ENCODE results near the gene ZNF174.

Gene ZNF174

GRCh38 chr16:3400779-3401688 is at the start of gene ZNF174, which contains the start of gene ZSCAN32:
Gene ZNF174 (plus strand): TSS chr16:3401215. CDS start chr16:3402005, 790 bp downstream.
Gene ZSCAN32 (minus strand): TSS chr16:3401004. CDS start chr16:3397557, 3,447 bp downstream.
- DNase-seq (ENCODE audit: low read depth): peak; percentile 98
- H3K4me3 ChIP-seq (ENCODE audit: low read length): peak within 1 kb of the TSS; percentile 92

DNA sequence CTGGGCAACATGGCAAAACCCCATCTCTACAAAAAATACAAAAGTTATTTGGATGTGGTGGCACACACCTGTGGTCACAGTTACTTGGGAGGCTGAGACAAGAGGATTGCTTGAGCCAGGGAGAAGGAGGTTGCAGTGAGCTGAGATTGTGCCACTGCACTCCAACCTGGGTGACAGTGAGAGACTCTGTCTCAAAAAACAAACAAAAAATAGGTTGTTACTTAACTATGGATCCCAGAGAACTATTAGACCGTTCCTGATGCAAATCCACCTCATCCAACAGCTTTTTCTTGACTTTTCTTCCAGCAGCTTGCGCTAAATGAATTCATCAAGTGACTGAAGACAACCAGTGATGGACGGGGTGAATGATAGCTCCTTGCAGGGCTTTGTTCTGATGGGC is 45.4 kb upstream of the ZNF174 start, which contains the start of gene OR2C1:
TSS of gene OR2C1 (plus strand) at position 301 of the 400 bp plus-strand sequence. CDS start at position 353, 52 bp downstream.
- DNase-seq (ENCODE audit: low read depth): no peak
- no peak for TF ChIP-seq CTCF (conservative IDR thresholded peaks at IDR 0.05; ENCODE audit: low read depth, low read length)
- H3K4me3 ChIP-seq (ENCODE audit: low read length): no peak within 1 kb of the TSS

More at GRCh38 chr16:3400779-3401688, at the start of gene ZNF174, which contains the start of gene ZSCAN32:
- TF ChIP-seq CTCF (conservative IDR thresholded peaks at IDR 0.05; ENCODE audit: low read depth, low read length): no peak

DNA sequence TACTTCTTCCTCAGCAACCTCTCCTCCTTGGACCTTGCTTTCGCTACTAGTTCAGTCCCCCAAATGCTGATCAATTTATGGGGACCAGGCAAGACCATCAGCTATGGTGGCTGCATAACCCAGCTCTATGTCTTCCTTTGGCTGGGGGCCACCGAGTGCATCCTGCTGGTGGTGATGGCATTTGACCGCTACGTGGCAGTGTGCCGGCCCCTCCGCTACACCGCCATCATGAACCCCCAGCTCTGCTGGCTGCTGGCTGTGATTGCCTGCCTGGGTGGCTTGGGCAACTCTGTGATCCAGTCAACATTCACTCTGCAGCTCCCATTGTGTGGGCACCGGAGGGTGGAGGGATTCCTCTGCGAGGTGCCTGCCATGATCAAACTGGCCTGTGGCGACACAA is 44.9 kb upstream of the ZNF174 start:
- DNase-seq (ENCODE audit: low read depth): no peak
- no peak overlapping the region for H3K4me3 ChIP-seq (ENCODE audit: low read length)
- TF ChIP-seq CTCF (conservative IDR thresholded peaks at IDR 0.05; ENCODE audit: low read depth, low read length): no peak

DNA sequence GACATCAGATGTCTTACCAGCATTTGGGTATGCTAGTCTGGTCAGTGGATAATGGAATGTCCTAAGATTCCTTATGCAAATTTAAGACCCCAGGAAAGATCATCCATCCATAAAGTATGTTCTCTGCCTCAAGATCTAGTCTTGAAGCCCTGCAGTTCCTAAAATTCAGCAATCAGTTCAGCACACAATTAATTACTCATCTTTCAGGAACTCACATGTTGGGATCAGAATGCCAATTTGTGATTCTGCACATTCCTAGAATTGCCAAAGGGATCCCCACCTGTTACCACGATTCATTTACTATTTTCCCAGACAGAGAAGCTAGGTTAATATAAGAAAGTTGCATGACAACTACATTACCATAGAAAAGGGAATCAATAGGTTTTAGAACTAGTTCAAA is 42.1 kb upstream of the ZNF174 start:
- no peak for TF ChIP-seq CTCF (conservative IDR thresholded peaks at IDR 0.05; ENCODE audit: low read depth, low read length)
- DNase-seq (ENCODE audit: low read depth): peak; percentile 24
- H3K4me3 ChIP-seq (ENCODE audit: low read length): no peak overlapping the region

- H3K4me3 ChIP-seq (ENCODE audit: low read length): no peak overlapping the region
- no peak for DNase-seq (ENCODE audit: low read depth)
- TF ChIP-seq CTCF (conservative IDR thresholded peaks at IDR 0.05; ENCODE audit: low read depth, low read length): no peak
These were observed 38.1 kb upstream of the ZNF174 start for GRCh38 chr16:3362931-3363330.

- H3K4me3 ChIP-seq (ENCODE audit: low read length): no peak overlapping the region
- no peak for DNase-seq (ENCODE audit: low read depth)
- TF ChIP-seq CTCF (conservative IDR thresholded peaks at IDR 0.05; ENCODE audit: low read depth, low read length): no peak
These were observed 37.2 kb upstream of the ZNF174 start for GRCh38 chr16:3363793-3364192.

All from retinal pigment epithelial cell (primary cell).